RPMI8226 (cell line): ENCODE data around the gene CAMTA1.

ENCODE experiments used
- DNase-seq: peaks from one replicate; pipeline ENCODE4 v3.0.0-alpha.2; 2015

CAMTA1 gene

DNA sequence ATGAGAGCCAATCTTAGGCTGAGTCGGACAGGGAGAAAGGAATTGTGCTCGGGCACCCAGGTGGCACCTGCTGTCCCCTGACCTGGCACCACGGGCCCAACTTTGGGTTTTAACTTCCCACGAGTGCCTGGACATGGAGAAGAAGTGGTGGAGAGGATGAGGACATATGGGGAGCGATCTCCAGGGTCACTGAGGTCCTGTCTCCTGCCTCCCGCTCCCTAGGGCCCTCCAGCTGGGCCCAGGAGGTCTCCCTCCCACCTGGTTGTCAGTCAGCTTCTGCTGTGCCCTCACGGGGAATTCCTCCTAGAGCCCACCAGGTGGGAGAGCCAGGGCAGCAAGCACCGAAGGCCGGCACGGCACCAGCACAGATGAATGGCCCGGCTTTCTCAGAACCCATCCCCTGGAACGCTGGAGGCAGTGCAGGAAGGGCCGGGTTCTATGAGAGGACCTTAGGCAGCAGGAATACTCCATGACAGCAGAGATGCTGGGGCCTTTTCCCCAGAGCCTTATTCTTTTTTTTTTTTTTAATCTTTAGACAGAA, 435.5 kb downstream of the CAMTA1 start:
- no peak for DNase-seq

DNA sequence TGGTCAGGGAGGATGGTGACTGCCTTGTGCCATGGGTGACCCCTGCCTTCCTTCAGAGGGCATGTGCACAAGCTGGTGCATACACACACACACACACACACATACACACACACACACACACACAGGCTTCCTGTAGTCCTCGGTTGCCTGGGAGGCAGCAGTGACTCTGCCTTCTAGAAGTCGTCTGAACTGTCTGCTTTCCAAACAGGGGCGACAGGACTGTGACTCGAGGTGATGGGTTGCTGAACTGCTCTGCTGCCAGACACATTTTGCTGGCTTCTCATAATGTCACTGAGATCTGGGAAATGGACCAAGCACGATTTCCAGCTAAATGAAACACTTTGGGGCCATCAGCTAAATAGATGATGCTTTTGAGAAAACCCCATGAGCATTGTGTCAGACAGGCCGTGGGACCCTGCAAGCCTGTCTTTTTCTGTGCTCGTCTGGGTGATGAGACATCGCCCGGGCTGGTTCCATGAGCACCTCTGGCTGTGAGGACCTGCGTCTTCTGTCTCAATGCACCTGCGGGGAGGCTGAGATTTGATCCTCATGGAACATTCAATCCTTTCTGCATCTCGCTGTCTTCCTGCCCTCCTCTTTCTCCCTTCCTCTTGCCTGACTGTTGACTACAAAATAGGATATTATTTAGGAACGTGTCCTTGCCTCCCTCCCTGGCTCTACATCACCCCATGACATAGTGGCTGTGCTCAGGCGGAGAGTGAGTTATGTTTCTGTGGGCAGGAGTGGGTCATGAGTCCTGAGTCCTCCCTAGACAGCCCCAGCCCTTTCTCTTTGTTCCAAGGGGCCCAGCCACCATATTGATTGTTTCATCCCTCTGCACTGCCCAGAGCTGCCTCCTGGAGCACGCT, 436.8 kb downstream of the CAMTA1 start:
- DNase-seq = no peak

DNA sequence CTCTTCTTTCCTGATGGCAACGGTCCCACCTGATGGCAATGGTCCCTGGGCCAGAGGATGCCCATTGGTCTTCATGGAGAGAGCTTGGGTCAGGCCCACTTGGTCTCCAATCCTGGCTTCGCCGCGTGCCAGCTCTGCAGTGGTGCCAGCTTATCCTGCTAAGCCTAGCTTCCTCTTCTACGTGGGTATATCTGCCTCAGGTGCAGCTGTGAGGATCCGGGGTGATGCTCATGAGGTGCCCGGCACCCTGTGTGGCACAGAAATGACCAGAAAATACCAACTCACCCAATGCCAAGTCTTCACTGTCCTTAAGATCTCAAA, 437.4 kb downstream of the CAMTA1 start:
- DNase-seq = no peak

DNA sequence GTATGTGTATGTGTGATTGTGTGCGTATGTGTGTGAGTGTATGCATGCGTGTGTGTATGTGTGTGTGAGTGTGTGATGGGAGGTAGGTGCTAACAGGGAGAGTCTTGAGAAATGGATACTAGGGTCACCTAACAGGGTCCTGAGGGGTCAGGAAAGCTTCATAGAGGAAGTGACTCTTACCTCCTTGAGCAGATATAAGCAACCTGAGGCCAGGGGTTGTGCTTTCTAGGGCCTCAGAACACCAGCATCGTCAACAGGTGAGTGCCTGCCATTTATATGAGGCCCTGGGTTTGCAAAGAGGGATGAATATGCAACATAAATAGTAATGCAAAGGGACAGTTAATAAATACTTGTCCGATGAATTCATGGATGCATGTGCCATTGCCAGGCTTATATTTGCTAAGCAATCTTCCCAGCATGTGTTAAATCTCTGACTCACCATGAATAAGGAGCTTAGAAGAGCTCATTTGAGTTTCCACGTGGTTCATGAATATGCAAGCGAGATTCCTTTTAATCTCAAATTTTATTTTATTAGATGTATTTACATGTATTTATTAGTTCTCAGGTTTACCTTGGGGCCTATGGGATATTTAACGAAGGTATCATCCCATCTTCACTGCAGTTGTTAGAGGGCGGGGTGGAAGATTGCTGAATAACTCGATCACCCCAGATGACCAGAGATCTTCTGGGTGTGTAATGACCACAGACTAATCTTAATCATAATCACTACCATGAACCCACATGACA, 438.3 kb downstream of the CAMTA1 start:
- DNase-seq = no peak

DNA sequence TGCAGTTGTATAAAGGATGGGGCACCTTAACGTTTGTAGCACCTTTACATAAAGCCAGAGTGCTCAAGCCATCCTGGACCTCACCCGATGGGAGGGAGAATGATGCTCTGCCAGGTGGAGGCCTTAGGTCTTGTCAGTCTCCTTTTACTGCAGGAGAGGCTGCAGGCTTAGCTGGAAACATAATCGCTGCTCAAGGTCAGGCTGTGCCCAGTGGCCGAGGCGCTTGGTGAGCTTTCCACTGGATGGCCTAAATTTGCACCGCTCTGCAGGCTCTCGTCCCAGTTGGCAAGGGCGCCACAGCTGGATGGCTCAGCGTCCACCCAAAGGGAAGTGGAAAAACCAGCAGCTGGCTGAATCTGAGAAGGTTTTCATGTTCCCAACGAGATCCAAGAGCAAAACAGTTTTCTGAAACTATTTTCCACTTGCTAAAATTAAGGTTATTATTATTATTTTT, 438.9 kb downstream of the CAMTA1 start:
- no peak for DNase-seq

GRCh38 chr1:7224644-7225043, 439.4 kb downstream of the CAMTA1 start:
- DNase-seq = peak; percentile 69

- no peak for DNase-seq
Measured at GRCh38 chr1:7225711-7226505, 440.7 kb downstream of the CAMTA1 start.

DNA sequence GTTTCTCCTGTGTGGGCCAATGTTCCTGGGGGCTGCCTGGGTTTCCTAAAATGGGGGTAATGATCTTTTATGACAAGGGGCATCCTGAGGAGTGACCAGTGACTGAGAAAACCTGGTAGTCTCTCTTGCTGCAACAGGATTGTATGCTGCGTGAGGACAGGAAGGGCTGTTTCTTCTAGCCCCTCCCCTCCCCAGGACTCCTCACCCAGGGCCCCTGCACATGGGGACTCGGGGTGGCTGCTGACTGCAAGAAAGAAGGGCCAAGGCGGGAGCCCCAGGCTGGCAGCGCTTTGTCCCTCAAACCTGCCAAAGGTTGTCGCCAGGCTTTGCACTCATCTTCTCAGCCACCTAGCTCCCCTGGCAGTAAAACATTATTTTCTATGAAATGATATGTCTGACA, 442.4 kb downstream of the CAMTA1 start:
- no peak for DNase-seq

DNA sequence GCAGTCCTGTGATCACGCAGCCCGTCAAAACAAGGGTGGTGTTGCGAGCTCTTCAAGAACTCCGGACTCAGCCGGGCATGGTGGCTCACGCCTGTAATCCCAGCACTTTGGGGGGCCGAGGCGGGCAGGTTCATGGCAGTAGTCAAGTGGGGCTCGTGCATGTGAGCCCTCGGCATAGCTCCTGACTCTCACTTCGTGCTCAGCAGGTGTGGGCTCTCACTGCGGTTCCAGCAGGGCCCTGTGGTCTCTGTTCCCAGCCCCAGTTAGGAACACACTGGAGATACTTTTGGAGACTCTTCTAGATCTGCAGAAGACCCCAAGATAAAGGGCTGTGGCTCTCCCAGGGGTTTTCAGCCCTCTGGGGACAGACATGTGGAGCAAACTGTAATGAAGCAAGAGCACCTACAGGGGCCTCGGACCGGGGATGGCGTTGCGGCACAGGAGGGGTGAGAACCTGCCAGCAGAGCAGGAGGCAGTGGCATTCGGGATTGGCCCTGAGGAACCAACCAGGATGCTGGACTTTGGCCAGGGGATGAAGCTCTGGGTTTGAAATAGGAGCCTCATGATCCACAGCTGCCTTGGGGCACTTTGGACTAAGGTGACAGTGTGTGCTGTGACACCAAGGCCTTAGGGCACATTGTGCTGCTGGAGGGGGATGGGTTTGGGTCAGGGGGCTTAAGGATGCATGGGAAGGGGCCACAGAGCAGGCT, 443.2 kb downstream of the CAMTA1 start:
- DNase-seq = peak; percentile 1

DNA sequence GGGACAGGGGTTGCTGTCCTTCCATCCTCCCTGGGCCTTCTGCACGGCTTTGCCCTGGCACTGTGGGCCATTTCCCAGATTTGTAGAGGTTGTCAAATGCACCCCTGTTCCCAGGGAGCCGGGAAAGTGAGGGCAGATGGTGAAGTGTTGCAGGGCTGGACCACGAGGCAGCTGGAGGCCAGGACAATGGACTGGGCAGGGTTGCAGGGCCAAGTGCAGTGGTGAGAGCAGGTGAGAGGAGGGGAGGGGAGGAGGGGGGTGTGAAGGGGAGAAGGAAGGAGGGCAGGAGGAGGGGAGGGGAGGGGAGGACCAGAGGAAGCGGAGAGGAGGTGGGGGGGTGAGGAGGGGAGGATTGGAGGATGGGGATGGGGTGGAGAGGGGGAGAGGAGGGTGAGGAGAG, 443.9 kb downstream of the CAMTA1 start:
- no peak for DNase-seq

GRCh38 chr1:7229696-7230631, 444.7 kb downstream of the CAMTA1 start:
- no peak for DNase-seq

DNA sequence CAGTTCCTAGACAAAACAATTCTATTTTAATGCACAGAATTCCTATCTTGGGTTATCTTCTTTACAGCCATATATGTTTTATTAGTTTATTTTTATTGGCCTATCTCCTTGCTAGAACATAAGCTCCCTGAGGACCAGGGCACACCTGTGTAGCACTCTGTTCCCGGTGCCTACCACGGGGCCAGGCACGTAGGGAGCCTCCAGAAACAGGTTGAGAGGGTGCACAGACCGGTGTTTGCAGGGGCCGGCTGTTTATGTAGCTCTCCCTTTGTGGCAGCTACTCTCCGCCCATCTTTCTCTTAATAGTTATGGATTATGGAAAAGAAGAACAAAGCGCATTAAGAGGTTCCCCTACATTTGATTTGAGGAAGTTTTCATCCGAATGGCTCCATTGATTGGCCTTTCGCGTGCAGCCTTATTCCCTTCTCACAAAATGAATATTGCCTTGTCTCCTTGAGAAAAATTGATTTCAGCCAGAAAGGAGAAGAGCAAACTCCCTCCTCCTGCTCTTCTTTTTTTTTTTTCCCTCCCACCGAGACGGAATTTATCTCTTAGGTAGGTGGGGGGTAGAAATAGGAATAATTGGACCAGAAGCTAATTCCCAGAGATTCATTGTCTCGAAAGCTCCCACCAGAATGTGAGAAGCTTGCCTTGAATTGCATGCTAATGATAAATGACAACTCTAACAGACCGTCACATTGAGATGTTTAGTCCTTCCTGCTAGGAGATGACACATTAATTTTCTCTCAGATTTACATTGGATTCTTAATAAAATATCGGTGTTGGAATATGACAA, 447.4 kb downstream of the CAMTA1 start:
- no peak for DNase-seq

DNA sequence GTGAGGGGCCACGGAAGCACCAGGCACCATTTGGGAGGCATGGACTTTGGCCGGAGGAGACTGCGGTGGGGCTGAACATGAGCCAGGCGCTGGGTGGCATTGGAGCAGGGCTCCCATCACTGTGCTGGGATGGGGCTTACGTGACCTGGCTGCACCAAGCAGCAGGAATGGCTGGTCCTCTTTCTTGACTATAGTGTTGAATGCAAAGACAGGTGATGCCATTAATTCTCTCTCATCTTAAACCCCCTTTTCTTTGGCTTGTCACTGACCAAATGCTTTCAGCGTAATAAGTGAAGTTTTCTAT, 447.9 kb downstream of the CAMTA1 start:
- no peak for DNase-seq

DNA sequence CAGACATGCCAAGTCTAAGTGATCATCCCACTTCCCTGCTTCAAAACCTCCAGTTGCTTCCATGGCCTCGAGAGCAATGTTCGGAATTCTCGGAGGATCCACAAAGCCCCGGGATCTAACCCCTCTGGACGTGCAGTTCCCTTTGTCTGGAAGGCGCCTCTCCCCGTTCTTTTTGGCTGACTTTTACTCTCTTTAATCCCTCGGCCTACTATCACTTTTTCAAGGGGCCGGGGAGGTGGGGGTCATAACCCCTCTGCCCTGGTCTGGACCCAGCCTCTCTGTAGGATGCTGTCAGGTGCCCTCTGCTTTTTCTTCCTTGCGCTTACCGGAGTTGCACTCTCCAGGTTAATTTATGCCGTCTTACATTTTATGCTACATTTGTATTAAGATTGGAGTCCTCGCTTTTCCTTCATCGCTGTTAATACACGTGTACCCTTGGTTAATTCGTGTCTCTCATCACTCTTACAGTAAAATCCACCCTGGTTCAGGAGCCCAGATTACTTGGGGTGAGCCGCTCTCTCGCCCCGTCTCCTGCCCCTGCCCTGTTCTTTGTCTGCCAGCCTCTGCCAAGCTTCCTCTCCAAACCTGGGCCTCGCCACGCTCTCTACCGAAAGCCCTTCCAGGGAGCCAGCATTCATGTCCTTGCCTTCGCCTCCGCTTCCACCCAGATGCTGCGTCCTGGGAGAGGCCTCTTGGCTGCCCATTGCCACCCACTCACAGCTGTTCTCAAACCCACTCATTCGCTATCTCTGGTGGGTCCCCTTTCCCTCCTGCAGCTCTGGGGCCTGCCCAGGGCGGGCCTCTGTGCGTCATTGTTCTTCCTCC, 448.6 kb downstream of the CAMTA1 start:
- DNase-seq = no peak

DNA sequence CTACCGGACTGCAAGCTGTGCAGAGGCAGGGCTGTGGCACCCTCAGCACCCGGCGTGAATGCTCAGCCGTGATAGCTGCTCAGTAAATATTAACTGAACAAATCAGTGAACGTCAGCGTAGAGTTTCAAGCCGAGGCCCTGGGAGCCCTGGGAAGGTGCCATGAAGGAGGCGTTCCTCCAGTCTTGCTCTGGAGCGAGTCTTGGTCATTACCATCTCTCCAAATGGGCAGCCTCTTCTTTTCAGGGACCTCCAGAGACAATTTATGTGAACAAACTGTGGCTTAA, 449.2 kb downstream of the CAMTA1 start:
- DNase-seq = no peak

- DNase-seq = no peak
Measured at GRCh38 chr1:7235871-7236517, 450.7 kb downstream of the CAMTA1 start.

GRCh38 chr1:7236844-7237515, 451.7 kb downstream of the CAMTA1 start:
- no peak for DNase-seq

DNA sequence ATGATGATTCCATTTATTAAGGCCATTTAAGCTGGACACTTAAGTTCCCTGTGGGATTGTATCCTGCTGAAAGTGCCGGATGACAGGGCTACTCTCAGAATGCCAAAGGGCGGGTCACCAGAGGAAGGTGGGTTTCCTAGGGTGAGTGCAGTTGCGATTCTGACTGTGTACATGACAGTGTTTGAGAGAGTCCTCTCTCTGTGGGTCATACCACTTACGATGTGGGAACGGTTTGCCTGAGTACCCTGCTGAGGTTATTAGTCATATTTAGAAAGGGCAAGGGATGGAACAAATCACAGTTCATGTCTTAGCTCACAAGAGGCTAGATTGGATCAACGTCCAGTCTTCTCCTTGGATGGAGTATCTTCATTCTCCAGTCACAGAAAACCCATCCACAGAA, 461.9 kb downstream of the CAMTA1 start:
- no peak for DNase-seq
